Endometrial microvascular endothelial cells (primary cell): ENCODE results near the gene CUEDC1. TPM values are rescaled to one million over a fixed set of nuclear protein-coding genes. Genes with fewer than 3 reads are reported as not detected.

Experiments
- in situ Hi-C: cut with HindIII; loops from 2 replicates; pipeline ENCODE4 v1.10.0; 2017; ENCODE audit warnings: low sequenced_read_pairs, low pct_unique_long_range_greater_than_20kb; ENCODE audit errors: inconsistent ontology term
- total RNA-seq: library from RNA; depleted of rRNA; stranded (reverse); fragments of >200 nt; gene quantifications from one replicate; pipeline ENCODE4 v1.2.3, GENCODE V29; 2015; ENCODE audit errors: inconsistent ontology term

CUEDC1 gene
- total RNA-seq, 1 donor from 2014 or later, result 11.3 TPM

DNA sequence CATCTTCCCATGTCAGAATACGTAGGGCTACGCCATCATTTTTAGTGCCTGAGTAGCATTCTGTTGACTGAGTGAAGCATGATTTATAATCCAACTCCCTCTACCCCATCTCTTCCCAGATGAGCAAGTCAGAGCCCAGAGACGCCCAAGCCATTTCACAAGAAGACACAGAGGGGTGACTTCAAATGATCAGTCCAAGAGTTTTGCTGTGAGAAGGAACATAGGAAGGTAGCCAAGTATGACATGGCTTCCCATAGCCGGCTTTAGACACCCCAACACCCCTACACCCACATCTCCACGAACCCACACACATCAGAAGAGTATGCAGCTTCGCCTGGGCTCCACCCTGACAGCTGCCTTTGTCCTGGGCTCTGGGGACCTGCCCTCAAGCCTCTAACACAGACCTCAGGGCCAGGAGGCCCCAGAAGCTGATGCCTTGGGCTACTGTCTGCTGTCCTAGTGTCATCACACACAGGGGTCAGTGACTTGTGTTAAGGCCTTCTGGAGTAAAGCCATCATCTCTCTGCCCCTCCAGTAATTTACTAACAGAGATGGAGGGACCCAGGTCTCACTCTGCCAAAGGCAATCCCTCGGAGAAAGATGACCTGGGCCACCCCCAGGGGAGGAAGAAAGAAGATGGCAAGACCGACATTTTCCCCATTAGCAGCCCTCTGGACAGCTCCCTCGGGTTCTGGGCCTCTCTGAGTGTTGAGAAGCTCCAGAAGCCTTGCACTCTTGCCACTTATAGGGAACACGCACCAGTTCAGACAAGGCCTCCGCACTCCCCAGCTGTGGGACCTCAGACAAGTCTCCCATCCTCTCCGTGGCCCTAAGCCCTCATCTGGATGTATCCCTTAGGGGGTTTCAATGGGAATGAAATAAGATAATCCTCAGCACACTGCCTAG lies 66.6 kb downstream of the CUEDC1 start:
- in situ Hi-C loops, result no loop called here

DNA sequence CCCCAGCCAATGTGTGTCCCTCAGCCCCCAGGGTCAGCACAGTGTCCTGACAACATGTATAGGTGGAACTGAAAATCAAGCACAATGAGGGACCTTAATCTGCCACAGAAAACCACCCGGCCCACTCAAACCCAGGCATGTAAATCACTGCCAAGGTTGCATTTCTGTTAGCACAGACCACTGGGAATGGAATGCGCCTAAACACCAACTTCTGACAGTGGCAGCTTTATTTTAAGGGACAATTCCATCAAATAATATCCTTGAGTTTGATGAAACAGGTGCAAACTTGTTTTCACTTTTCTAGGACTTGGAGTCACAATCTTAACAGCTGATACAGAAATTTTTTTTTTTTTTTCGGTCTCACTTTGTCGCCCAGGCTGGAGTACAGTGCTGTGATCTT lies 68.1 kb downstream of the CUEDC1 start:
- in situ Hi-C loops, result no loop called here

DNA sequence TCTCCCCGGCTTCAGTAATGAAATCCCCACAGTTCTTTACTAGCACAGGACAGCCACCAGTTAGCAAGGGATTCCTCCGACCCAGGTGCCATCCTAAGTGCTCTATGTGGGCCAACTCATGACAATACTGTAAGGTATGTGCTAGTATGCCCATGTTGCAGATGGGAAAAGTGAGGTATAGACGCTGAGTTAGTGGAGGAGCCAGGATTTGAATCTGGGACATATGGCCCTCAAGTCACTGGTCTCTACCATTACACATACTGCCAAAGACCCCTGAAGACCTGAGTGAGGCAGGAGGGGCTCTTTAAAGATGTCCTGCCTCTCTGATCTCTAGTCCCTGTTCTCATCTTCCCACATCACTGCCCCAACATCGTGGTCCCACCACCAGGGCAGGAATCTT lies 69.2 kb downstream of the CUEDC1 start:
- in situ Hi-C loops, result no loop called here

DNA sequence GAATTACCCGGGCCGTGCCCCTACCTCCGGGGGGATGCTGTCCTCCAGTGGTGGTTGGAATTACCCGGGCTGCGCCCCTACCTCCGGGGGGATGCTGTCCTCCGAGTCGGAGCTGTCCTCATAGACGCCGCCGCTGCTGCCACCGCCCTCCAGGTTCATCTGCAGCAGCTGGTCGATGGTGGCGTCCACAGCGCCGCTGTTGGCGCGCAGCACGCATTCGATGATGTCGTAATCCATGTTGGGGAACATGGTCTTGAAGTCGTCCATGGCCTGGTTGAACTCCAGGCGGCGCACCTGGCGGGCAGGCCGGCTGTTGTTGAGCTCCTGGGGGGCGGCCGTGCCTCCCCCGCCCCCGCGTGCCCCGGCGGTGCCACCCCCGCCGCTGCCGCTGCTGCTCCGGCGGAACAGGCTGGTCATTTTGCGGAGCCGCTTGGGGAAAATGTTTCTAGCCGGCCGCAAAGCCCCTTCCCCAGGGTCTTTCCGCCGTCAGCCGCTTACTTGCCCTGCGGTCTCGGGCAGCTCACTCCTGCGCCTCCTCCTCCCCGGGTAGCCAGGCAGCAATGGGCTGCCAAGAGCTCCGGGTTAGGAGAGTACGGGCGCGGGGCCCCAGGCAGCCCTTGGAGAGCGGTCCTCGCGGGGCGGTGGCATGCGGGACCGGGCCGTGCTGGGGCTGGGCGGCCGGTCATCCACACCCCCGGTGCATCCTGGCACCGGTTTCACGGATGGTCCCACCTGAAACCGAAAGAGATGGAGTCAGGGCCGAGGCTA lies 69.9 kb downstream of the CUEDC1 start:
- in situ Hi-C loops, result no loop called here

DNA sequence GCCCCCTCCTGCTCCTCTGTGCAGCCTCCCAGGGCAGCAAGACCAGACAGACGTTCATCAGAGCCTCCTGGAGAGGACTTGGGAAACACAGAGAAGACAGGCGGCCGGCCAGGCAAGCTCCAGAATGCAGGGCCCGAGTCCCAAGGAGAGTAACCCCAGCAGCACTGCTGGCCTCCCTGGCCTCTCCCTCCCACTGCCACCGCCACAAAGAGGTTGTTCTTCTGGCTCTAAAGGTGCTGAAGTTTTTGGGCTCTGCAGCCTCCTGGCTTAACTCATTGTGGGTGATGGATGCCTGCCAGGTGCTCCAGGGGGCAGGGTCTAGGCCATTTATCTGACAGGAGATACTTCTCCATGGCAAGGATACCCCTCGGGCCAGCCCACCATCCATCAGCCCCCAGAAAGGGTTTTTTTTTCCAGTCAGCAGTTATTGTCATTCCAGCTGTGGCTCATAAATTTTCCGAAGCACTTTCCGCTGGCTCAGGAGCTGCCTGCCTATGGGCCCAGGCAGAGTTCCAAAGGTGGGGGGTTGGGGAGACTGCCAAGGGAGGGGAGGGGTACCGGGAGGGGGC lies 73.3 kb downstream of the CUEDC1 start:
- in situ Hi-C loops, result no loop called here

DNA sequence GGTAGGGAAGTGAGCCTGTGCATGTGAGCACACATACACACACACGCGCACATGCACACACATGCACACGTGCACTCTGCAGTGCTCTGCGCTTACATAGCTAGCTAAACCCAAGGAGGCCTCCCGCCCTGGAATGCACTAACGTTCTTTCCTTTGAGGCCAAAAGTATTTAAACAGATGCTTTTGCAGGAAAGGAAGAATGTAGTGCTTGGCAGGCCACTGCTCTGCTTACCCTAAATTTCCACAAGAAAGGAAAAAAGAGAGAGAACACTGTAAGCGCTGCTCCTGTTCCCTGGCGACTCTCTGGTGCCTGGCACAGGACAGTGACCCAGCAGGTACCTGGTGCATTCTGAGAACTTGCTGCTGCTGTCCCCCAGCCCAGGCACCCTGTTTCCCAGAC lies 74.1 kb downstream of the CUEDC1 start:
- in situ Hi-C loops, result no loop called here

DNA sequence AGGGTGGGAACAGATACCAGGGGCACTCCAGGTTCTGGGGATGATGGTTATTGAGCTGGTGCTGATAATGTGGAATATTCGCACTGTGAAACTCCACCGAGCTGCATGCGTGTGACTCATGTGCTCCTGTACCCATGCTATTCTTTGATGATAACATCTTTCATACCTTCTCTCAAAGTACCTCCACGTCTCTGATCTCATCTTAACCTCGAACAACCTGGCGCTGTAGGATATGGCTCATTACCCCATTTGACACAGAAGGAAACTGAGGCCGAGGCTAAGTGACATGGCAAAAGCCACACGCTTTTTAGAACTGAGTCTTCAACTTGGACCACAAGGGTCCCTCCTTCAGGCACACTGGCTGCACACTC lies 75.1 kb downstream of the CUEDC1 start:
- in situ Hi-C loops, result no loop called here

DNA sequence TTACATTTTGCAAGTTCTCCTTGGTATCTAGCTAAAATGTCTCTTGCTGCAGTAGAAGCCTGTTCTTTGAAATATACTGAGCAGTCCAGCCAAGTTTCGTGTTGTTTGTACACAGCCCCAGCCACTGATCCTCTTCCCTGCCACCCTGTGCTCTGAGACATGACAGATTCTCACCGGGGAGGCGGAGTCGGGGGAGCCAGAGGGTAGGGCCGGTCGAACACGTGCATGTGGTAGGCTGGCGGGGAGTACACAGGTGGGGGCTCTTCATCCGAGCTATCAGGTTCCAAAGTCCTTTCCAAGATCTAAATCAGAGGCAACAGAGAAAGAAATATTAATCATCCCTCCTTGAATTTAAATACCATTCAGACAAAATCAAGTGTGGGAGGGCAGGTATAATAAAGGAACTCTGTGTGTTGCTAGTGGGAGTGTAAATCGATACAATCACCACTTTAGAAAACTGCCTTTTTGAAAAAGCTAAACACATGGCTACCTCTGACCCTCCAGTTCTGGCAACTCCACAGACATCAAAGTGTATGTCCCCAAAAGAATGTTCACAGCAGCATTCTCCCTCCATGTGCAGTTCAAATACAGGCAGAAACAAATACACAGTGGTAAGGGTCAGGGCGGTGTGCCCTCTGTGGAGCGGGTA lies 75.7 kb downstream of the CUEDC1 start:
- in situ Hi-C loops, result no loop called here

DNA sequence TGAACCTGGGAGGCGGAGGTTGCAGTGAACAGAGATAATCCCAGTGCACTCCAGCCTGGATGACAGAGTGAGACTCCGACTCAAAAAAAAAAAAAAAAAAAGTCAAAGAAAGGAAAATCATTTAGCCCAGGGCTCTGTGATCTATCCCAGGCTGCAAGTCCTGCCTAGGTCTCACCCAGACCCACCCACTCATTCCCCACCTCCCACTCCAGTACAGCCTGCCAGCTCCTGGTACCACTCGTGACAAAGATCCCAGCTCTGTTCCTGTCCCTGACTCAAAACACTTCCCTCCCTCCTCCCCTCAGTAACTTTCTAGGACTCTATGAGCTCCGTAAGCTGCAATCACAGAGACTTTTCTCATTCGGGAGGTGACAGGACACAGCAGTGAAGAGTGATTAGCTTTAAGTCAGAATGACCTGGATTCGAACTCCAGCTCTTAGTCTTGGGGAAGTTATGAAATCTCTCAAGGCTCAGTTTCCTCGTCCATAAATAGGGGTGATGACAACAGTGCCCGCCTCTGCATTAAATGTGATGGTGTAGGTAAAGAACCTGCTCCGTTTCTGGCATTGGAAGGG lies 77.3 kb downstream of the CUEDC1 start:
- in situ Hi-C loops, result no loop called here

DNA sequence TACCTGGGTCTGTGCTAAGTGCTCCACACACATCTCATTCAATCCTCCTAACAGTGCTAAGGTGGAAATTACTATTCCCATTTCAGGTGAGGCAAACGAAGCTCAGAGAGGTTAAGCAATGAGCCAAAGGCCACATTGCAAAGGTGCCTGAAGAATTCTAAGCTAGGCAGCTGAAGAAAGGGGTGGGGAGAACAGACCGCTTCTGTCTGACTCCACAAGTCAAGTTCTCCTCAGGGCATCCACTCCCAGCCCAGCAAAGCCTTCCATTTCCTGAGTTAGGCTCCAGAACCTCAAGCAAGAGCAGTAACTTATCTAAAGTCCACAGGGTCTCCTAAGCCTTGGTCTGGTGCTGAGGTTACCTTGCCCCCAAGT lies 78.4 kb downstream of the CUEDC1 start:
- in situ Hi-C loops, result no loop called here

DNA sequence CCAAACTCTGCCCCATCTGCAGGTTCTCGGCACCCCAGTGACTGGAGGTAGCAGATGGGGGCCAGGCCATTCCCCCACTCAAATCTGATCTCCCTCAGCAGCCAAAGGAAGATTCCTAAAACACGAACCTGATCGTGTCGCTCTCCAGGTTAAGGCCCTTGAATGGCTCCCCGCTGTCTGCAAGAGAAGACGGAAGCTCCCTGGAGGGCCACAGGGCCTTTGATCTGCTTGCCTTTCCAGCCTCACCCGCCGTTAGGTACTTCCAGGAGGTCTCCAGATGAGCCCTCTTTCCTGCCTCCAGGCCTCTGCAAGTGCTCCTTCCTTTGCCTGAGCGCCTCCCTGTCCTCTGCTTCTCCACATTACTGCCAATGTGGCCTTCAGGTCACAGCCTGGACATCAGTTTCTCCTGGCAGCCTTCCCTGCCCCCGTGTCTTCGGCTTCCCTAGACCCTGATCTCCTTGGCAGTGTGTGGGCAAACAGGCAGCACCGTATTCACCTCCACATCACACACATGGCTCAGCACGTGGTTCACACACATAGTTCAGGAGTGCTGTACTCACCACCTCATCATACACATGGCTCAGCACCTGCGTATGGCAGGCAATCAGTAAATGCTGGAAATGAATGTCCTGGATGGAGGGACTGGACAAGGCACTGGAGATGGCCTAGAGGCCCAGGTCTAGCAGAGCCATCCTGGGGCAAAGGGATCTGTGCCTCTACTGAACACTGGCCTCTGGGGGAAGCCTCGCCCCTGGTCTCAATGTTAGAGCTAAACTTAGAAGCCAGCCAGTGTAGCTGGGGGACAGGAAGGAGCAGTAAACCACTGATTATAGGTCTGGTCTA lies 79.0 kb downstream of the CUEDC1 start:
- in situ Hi-C loops, result no loop called here

DNA sequence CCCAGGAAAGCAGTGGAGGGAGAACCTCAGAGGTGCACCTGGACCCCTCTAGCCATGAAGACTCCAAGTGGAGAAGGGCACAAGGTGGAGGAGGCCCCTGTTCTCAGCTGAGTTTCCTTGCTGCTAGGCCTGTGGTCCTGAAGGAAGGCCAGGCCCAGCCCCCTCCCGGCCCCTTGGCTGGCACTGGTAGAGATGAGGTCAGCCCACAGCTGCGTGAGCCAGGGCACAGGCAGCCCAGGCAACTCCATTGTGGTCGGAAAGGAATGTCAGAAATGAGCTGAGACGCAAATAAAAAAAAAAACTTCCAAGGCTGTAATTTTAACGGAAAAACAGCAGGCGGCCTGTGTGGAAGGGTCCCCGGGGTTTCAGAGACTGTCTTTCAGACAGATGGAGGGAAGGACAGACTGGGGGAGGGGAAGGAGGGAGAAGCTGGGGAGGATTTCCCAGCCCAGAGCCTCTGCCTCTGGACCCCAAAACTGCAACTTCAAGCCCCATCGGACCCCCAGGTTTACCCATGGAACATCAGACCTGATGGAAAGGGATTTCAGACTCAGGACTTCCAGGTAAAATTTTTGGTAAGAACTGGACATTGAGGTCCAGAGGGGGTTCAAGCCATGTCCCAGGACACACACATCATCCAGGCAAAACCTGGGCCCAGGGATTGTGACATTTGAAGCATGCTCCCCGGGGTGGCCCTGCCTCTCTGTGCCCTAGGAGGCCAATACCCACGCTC lies 79.8 kb downstream of the CUEDC1 start:
- in situ Hi-C loops, result no loop called here

DNA sequence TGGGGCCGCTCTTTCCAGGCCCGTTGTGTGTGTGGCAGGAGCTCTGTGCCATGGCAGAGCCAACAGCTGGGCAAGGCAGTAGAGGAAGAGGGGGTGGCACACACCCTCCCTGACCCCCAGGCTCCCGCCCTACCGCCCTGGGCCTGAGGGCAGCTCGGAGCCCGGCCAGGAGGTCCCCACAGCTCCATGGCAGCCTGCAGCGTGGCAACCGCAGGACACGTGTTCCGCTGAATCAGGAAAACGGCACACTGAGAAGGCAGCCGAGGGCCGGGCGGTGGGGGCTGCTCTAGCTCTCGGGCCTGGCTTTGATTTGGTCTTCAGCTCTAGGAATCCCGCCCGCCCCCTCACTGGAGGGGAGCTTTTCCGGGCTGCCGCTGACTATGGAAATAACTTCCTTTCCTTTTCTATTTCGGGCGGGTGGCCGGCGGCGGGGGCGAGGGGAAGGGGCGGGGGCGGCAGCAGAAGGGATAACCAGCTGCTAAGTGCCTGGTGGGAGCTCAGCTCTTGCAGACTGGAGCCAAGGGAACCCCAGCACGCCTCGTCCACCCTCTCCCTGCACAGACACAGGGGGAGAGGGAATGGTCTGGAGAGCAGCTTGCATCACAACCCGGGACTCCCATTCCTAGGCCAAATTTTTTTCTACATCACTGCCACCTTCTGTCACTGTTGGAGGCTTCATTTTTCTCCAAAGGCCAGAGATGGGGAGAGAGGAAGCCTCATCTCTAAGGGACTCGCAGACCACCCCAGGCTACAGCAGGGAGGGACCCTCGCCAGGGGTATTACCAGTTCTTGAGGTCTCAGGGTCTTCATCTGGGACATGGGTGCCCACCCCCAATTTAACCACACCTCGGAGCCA lies 80.5 kb downstream of the CUEDC1 start:
- in situ Hi-C loops, result no loop called here

DNA sequence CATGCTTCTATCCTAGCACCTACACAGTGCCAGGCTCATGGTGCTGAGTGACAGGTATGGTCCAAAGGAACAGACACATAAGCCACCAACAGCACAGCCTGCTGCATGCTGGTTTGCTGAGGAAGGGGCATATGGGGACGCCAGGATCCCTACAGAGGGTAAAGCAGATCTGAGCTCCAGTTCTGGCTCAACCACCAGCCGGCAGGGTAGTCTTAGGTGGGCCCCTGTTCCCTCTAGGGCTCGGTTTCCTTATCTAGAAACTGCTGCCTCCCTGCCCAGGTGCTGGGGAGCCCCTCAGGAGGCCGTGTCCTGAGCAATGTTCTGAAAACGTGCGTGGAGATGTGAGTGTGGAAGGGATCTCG lies 81.2 kb downstream of the CUEDC1 start:
- in situ Hi-C loops, result no loop called here

DNA sequence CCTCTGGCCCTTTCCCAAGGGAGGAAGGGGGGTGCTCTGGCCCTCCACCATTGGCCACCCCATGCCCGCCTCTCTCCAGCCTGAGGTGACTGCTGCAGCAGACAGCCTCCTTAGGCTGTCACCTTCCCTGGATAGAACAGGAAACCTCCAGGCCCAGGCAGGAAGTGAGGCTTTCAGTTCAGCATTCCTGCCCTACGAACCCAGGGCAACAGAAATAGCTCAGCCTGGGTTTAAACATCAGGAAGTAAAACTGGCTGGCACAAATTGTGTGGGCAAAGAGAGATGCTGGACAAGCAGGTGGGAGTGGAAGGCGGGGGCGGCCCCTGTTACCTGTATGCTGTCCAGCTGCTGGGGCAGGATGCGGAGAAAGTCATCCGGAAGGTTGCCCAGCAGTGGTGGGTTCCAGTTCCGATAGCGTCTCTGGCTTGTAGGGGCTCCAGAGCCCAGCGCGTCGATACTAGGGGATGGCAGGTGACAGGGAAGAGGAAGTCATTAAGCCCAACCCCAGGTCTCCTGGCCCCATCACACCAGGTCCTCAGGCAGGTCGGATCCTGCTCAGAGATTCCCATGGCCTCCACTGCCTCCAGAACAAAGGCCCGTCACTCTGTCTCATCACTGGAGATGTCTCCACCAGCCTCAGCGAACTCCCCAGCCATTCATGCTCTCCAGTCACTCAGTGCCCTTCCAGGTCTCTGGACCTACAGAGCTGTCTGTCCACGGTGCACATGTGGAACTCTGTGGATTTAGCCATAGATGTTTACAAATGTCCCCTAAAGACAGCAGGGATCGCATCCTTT lies 81.8 kb downstream of the CUEDC1 start:
- in situ Hi-C loops, result no loop called here

DNA sequence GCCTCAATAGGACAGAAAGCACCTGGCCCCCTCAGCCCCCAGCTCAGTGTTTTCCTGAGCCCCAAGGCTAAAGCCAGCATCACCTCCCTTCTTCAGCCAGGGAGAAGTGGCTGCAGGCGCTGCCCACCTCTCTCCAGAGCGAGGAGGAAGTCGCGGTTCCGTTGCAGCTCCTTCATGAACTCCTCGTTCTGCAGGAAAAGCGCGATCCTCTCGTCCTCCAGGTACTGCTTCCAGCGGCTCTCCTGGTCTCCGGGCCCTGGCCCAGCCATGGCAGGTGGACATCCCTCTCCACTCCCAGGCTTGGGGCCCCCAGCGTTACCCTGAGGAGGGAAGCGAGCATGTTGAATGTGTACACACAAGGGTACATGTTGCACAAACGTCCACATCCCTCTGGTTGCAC lies 82.7 kb downstream of the CUEDC1 start:
- in situ Hi-C loops, result no loop called here
